Measurements from ENCODE around the gene MPST.

The MPST gene

DNA sequence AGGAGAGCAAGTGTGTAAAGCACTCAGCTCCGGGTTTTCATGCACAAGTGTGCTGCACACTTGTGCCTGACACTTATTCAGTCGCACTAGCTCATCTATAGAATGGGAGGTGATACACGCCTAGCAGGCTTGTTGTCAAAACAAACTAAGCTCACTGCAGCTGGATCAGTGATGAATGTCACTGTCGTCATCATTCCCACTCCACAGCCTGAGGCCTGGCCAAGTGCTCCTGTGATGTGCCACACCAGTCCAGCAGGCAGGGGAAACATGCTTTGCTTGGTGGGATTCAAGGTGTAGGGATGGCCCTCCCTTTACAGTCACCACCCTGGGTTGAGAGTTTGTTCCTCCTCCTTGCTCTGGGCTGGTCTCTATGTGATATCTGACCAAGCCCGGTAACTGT lies 6.8 kb downstream of the MPST start:
- TF ChIP-seq POLR2A (IDR thresholded peaks at IDR 0.05; ENCODE audit: low read depth, low read length) (no peak), PAX5 (IDR thresholded peaks at IDR 0.05; ENCODE audit: insufficient read depth, low read length, severe bottlenecking) (no peak), SPI1 (IDR thresholded peaks at IDR 0.05; ENCODE audit: low read depth, low read length) (no peak), POLR2AphosphoS5 (IDR thresholded peaks at IDR 0.05; ENCODE audit: low read depth, low read length) (no peak), POU2F2 (IDR thresholded peaks at IDR 0.05; ENCODE audit: low read depth, low read length) (no peak), TAF1 (IDR thresholded peaks at IDR 0.05; ENCODE audit: low read depth, low read length) (no peak)
- FAIRE-seq, result no peak

DNA sequence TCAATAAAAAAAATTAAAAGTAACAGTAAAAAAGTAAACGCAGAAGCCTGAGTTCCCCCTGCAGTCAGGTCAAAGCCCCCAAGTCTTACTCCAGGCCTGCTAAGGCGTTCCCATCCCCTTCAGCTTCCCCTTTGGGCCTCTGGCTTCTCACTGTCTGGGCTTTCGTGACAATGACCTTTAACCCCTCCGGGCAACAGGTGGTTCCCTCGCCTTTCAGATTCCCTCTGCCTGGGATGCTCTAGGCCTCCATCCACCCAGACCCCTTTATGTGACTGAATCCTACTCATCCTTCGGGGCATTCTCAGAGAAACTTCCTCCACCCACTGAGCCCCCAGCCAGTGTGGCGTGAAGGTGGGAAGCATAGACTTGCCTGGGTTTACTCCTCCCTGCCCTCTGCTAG lies 8.0 kb downstream of the MPST start:
- FAIRE-seq, result no peak
- no peak for TF ChIP-seq POU2F2 (IDR thresholded peaks at IDR 0.05; ENCODE audit: low read depth, low read length)
- TF ChIP-seq TAF1 (IDR thresholded peaks at IDR 0.05; ENCODE audit: low read depth, low read length), result no peak
- TF ChIP-seq POLR2A (IDR thresholded peaks at IDR 0.05; ENCODE audit: low read depth, low read length), result no peak
- no peak for TF ChIP-seq SPI1 (IDR thresholded peaks at IDR 0.05; ENCODE audit: low read depth, low read length)
- no peak for TF ChIP-seq POLR2AphosphoS5 (IDR thresholded peaks at IDR 0.05; ENCODE audit: low read depth, low read length)
- no peak for TF ChIP-seq PAX5 (IDR thresholded peaks at IDR 0.05; ENCODE audit: insufficient read depth, low read length, severe bottlenecking)

More for the DNA sequence above, 6.8 kb downstream of the MPST start:
- DNase-seq (ENCODE audit: insufficient read length, low spot score), result no peak

DNA sequence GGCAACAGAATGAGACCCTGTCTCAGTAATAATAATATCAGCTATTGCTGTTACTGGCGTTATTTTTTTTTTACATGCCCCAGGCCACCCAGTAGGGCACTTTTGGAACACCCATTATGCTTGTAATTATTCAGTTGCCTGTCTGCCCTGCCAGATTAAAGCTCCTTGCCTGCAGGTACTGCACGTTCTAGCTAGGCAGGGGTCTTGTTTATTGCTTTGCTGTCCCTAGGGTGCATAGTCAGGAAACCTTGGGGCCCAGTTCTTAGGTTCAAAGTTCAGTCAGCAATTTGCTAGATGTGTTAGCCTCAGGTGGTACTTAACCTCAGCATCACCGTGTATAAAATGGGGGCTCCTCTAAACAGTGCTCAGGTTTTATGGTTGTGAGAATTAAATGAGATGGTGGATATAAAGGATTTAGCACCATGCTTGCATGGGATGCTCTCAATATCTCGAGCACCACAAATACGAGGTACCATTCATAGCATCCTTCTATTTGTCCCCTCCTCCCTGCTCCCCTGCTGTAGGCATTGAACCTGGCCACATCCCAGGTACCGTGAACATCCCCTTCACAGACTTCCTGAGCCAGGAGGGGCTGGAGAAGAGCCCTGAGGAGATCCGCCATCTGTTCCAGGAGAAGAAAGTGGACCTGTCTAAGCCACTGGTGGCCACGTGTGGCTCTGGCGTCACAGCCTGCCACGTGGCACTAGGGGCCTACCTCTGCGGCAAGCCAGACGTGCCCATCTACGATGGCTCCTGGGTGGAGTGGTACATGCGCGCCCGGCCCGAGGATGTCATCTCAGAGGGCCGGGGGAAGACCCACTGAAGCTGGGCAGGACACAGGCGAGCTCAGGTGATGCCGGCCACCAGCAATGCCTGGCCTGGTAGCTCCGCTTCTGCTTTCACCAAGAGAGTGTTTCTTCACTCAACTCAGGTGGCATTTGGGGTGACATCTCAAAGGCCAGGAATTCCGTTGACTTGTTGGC lies 9.4 kb downstream of the MPST start:
- TF ChIP-seq POU2F2 (IDR thresholded peaks at IDR 0.05; ENCODE audit: low read depth, low read length), result no peak
- TF ChIP-seq TAF1 (IDR thresholded peaks at IDR 0.05; ENCODE audit: low read depth, low read length), result no peak
- TF ChIP-seq PAX5 (IDR thresholded peaks at IDR 0.05; ENCODE audit: insufficient read depth, low read length, severe bottlenecking), result no peak
- no peak for TF ChIP-seq POLR2AphosphoS5 (IDR thresholded peaks at IDR 0.05; ENCODE audit: low read depth, low read length)
- TF ChIP-seq SPI1 (IDR thresholded peaks at IDR 0.05; ENCODE audit: low read depth, low read length), result no peak
- TF ChIP-seq POLR2A (IDR thresholded peaks at IDR 0.05; ENCODE audit: low read depth, low read length), result no peak
- DNase-seq (ENCODE audit: insufficient read length, low spot score), result no peak
- no peak for FAIRE-seq

More for the DNA sequence above, 8.0 kb downstream of the MPST start:
- no peak for DNase-seq (ENCODE audit: insufficient read length, low spot score)

DNA sequence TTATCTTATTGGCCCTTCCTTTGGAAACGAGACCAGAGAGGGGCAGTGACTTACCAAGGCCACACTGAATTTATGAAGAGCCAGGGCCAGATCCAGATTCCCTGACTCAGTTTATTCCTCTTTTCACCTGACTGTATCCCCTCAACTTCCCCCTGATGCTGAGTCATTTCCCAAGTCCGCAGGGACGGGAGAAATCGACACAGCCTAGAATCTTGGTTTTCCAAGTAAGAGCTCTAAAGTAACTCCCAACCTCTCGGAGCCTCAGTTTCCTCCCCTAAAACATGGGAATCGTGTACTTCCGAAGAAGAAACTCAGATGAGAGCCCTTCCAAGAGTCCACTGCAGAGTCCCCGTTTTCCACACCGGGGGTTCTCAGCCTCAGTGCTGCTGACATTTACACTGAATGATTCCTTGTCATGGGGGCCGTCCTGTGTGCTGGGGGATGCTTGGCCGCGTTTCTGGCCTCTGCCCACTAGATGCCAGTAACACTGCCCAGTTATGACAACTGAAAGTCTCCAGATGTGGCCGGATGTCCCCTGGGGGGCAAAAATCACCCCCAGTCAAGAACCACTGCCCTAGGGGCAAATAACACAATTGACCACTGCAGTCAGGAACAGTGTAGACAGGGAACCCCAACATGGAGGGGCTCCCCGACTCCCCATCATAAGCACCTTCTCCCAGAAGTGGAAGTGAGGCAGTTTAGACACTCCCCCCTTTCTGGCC lies 11.2 kb downstream of the MPST start:
- TF ChIP-seq POLR2A (IDR thresholded peaks at IDR 0.05; ENCODE audit: low read depth, low read length), result no peak
- no peak for TF ChIP-seq POU2F2 (IDR thresholded peaks at IDR 0.05; ENCODE audit: low read depth, low read length)
- no peak for TF ChIP-seq SPI1 (IDR thresholded peaks at IDR 0.05; ENCODE audit: low read depth, low read length)
- no peak for TF ChIP-seq PAX5 (IDR thresholded peaks at IDR 0.05; ENCODE audit: insufficient read depth, low read length, severe bottlenecking)
- no peak for TF ChIP-seq POLR2AphosphoS5 (IDR thresholded peaks at IDR 0.05; ENCODE audit: low read depth, low read length)
- TF ChIP-seq TAF1 (IDR thresholded peaks at IDR 0.05; ENCODE audit: low read depth, low read length), result no peak
- no peak for DNase-seq (ENCODE audit: insufficient read length, low spot score)
- no peak for FAIRE-seq

DNA sequence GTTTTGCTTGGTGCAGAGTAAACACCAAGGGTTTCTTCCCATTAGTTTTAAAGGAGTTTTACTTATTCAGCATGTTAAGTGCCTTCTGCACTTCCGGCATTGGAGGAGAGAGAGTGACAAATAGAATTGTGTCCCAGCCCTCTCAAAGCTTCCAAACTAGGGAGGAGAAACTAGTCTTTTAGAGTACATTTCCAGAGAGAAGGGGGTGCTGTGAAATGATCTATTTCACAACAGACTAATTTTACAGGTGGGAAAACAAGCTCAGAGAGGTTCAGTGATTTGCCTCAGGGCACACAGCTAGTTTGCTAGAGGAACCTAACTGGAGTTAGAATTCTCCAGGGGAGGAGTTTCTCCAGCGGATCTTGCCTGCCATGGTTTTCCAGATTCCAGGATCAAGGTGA lies 12.6 kb downstream of the MPST start:
- no peak for DNase-seq (ENCODE audit: insufficient read length, low spot score)
- TF ChIP-seq SPI1 (IDR thresholded peaks at IDR 0.05; ENCODE audit: low read depth, low read length) (no peak), PAX5 (IDR thresholded peaks at IDR 0.05; ENCODE audit: insufficient read depth, low read length, severe bottlenecking) (no peak), POLR2AphosphoS5 (IDR thresholded peaks at IDR 0.05; ENCODE audit: low read depth, low read length) (no peak), POU2F2 (IDR thresholded peaks at IDR 0.05; ENCODE audit: low read depth, low read length) (no peak), POLR2A (IDR thresholded peaks at IDR 0.05; ENCODE audit: low read depth, low read length) (no peak), TAF1 (IDR thresholded peaks at IDR 0.05; ENCODE audit: low read depth, low read length) (no peak)
- FAIRE-seq, result no peak

DNA sequence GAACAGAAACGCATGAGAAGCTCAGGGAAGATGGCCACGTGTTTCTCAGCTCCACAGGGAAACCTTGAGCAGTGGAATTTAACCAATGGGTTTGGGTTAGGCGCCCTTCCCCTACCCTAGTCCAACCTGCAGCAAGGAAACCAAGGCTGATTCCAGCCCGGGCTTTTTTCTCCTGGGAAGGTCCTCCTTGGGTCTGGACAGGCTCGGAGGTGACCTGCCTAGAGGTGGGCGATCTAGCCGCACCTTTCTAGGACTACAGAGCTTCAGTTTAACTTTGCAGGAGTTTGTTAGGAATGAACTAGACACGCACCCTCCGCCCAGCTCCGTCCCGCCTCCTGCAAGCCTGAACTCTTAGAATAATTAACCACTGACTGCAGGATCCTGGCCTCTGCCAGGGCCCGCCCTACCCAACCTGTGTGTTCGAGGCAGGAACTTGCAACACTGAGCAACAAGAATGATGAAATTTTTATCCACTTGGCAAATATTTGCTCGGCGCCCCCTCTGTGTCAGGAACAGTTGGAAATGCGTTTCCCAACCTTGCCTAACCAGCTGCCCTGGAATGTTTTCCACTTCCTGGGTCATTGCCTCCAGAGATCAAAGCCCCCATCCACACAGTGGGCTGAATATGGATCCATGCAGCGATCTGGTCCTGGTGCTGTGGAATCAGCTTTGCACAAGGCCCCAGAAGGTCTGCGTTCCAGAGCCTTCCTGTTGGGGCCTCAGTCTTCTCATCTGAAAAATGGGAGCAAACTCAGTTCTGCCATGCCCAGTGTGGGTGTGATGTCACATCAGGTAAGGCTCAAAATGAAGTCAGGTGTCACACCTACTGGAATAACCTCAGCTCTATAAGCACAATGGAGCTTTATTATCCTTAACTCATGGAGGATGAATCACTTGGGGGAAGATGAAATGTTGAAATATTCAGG lies 13.3 kb downstream of the MPST start:
- FAIRE-seq (no peak), DNase-seq (ENCODE audit: insufficient read length, low spot score) (no peak)
- no peak for TF ChIP-seq PAX5 (IDR thresholded peaks at IDR 0.05; ENCODE audit: insufficient read depth, low read length, severe bottlenecking)
- no peak for TF ChIP-seq SPI1 (IDR thresholded peaks at IDR 0.05; ENCODE audit: low read depth, low read length)
- TF ChIP-seq POLR2A (IDR thresholded peaks at IDR 0.05; ENCODE audit: low read depth, low read length), result no peak
- no peak for TF ChIP-seq POU2F2 (IDR thresholded peaks at IDR 0.05; ENCODE audit: low read depth, low read length)
- no peak for TF ChIP-seq POLR2AphosphoS5 (IDR thresholded peaks at IDR 0.05; ENCODE audit: low read depth, low read length)
- TF ChIP-seq TAF1 (IDR thresholded peaks at IDR 0.05; ENCODE audit: low read depth, low read length), result no peak

DNA sequence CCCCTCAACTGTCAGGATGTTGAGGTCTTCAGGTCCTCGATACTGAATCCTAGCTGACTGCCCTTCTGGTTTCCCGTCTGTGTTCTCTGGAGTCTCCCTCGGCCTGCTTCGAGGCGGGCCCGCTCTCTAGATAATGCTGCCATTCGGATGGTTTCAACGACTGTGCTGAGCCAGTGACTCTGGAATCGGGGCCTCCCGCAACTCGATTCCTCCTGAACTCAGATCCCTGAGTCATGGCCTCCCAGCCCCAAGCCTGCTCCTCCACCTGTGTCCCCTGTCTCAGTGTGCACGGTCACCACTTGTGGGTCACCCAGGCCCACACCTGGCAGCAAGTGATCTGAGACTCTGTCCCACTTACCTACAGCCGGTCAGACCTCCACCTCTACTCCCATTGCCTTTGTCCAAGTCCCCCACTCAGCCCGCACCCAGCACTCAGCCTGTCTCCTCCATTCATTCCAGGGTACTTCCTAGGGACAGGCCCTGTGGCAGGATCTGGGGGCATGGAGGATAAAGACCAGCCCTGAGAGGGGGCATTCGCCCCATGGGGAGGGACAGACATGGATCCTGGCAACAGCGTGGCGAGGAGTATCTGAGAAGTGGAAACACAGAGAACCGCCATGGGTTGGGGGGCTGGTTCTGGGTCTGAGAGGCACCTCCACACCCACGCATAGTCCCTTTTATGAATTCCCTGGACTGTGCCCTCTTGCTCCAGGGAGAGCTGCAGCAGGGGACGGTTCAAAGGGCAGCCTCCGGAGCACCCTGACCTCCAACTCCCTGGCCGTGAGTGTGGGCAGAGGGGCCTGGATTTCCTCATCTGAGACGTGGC lies 14.3 kb downstream of the MPST start:
- no peak for TF ChIP-seq POLR2A (IDR thresholded peaks at IDR 0.05; ENCODE audit: low read depth, low read length)
- TF ChIP-seq PAX5 (IDR thresholded peaks at IDR 0.05; ENCODE audit: insufficient read depth, low read length, severe bottlenecking), result no peak
- no peak for DNase-seq (ENCODE audit: insufficient read length, low spot score)
- FAIRE-seq, result no peak

Data from GM12891 (cell line).